Activated naive CD4-positive, alpha-beta T cell treated with anti-CD3 and anti-CD28 coated beads, Interleukin-2, amount 50 U/mL, for 24 hours (primary cell): ENCODE measurements around the gene STXBP5L.
"Not testable (repeated sequence)": the region's sequence is repeated elsewhere in the genome, so short reads cannot be mapped to it uniquely, and the experiment has no call there.

Experiments used
- H3K27ac Mint-ChIP-seq: one replicate; pipeline ENCODE4 v1.8.0; 2021; ENCODE audit warnings: mild to moderate bottlenecking, mixed read lengths
- H3K27me3 Mint-ChIP-seq: one replicate; pipeline ENCODE4 v1.8.0; 2021; ENCODE audit warnings: mixed read lengths
- H3K36me3 Mint-ChIP-seq: one replicate; pipeline ENCODE4 v1.8.0; 2021; ENCODE audit warnings: mixed read lengths
- H3K4me1 Mint-ChIP-seq: one replicate; pipeline ENCODE4 v1.8.0; 2021; ENCODE audit warnings: mixed read lengths
- H3K4me3 Mint-ChIP-seq: one replicate; pipeline ENCODE4 v1.8.0; 2021; ENCODE audit warnings: mild to moderate bottlenecking, mixed read lengths
- H3K9me3 Mint-ChIP-seq: one replicate; pipeline ENCODE4 v1.8.0; 2021; ENCODE audit warnings: mixed read lengths

The STXBP5L gene

GRCh38 chr3:120956143-120956542 lies 48.1 kb downstream of the STXBP5L start:
- Mint-ChIP-seq H3K9me3 (peaks cover 11% of the 10 kb centered on the region), H3K4me1 (no peaks in the 10 kb centered on the region), H3K36me3 (peaks cover 1% of the 10 kb centered on the region), H3K27me3 (peaks cover 3% of the 10 kb centered on the region), H3K4me3 (no peak overlapping the region), H3K27ac (no peak overlapping the region)

GRCh38 chr3:120982608-120983320 lies 74.8 kb downstream of the STXBP5L start:
- Mint-ChIP-seq H3K9me3 (peaks cover 10% of the 10 kb centered on the region), H3K27me3 (peaks cover 2% of the 10 kb centered on the region), H3K4me3 (no peak overlapping the region), H3K4me1 (no peaks in the 10 kb centered on the region), H3K27ac (no peak overlapping the region), H3K36me3 (no peaks in the 10 kb centered on the region)

GRCh38 chr3:120983321-120983665 lies 75.3 kb downstream of the STXBP5L start:
- H3K27ac Mint-ChIP-seq, result no peak overlapping the region
- peaks cover 2% of the 10 kb centered on the region for H3K27me3 Mint-ChIP-seq
- H3K9me3 Mint-ChIP-seq, result peaks cover 10% of the 10 kb centered on the region
- no peaks in the 10 kb centered on the region for H3K36me3 Mint-ChIP-seq
- H3K4me1 Mint-ChIP-seq, result no peaks in the 10 kb centered on the region
- no peak overlapping the region for H3K4me3 Mint-ChIP-seq

DNA sequence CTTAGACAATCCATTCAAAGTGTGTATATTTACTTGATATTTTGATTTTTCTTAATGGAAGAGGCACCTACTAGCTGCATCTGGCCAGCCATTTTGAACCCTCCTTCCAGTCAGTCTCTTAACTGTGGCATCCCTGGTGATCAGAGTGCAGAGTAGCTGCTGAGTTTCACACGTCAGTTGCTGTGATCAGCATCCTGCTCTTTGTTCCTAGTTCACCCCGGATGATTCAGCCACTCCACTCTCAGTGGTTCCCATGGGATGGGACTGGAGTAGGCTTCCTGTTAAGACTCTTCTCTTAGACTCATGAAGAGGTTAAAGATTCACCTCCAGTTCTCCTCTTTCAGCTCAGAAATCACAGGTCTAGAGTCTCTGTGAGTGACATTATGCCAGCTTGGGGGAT lies 75.8 kb downstream of the STXBP5L start:
- Mint-ChIP-seq H3K27me3 (peaks cover 2% of the 10 kb centered on the region), H3K27ac (no peak overlapping the region), H3K4me1 (no peaks in the 10 kb centered on the region)

DNA sequence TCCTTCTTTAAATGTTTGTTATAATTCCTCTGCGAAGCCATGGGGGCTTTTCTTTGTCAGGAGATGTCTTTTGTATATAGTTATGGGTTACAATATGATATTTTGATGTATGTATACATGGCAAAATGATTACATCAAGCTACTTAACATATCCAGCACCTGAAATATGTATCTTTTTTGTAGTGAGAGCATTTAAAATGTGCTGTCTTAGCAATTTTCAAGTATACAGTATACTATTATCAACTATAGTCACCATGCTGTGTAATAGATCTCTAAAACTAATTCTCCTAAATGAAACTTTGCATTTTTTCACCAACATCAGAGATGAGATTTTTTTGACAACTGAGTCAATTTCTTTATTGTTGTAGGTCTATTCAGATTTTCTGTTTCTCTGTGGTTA lies 77.2 kb downstream of the STXBP5L start:
- Mint-ChIP-seq H3K4me1 (no peaks in the 10 kb centered on the region), H3K27ac (no peak overlapping the region), H3K27me3 (peaks cover 2% of the 10 kb centered on the region), H3K9me3 (peaks cover 19% of the 10 kb centered on the region), H3K36me3 (no peaks in the 10 kb centered on the region), H3K4me3 (no peak overlapping the region)

More for the DNA sequence above, 75.8 kb downstream of the STXBP5L start:
- H3K36me3 Mint-ChIP-seq, result no peaks in the 10 kb centered on the region
- peaks cover 10% of the 10 kb centered on the region for H3K9me3 Mint-ChIP-seq
- H3K4me3 Mint-ChIP-seq, result no peak overlapping the region

DNA sequence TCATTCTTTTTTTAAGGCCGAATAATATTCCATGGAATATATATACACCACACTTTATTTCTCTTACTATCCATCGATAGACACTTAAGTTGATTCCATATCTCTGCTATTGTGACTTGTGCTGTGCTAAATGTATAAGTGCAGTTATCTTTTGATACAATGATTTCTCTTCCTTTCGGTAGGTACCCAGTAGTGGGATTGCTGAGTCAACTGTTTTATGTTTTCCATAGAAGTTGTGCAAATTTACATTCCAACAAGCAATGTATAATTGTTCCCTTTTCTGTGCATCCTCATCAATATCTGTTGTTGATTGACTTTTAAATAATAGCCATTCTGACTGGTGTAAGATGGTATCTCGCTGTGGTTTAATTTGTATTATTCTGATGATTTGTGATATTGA lies 81.0 kb downstream of the STXBP5L start:
- no peak overlapping the region for H3K4me3 Mint-ChIP-seq
- H3K9me3 Mint-ChIP-seq, result peaks cover 23% of the 10 kb centered on the region
- no peaks in the 10 kb centered on the region for H3K4me1 Mint-ChIP-seq
- H3K27ac Mint-ChIP-seq, result no peak overlapping the region
- H3K36me3 Mint-ChIP-seq, result no peaks in the 10 kb centered on the region
- peaks cover 2% of the 10 kb centered on the region for H3K27me3 Mint-ChIP-seq

DNA sequence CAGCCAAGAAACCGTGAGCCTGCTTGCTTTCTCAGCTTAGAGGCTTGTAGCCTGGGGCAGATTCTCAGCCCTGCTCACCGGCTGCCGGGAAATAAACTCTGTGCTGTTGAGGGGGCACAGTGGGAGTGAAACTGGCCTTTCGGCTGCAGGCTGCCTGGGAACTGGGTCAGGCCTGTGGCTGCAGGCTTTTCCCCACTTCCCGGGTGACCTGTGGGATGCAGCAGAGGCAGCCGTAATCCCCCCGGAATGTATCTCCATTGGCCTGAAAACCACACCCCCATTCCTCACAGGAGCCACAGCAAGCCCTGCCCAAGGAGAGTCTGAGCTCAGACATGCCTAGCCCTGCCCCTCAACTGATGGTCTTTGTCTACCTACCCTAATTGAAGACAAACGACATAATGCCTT lies 110.9 kb downstream of the STXBP5L start:
- Mint-ChIP-seq H3K36me3 (no peaks in the 10 kb centered on the region), H3K9me3 (peaks cover 18% of the 10 kb centered on the region), H3K4me1 (no peaks in the 10 kb centered on the region), H3K27me3 (peaks cover 2% of the 10 kb centered on the region), H3K27ac (no peak overlapping the region), H3K4me3 (no peak overlapping the region)

GRCh38 chr3:121063628-121064027 lies 155.6 kb downstream of the STXBP5L start:
- Mint-ChIP-seq H3K9me3 (peaks cover 13% of the 10 kb centered on the region), H3K4me1 (no peaks in the 10 kb centered on the region), H3K36me3 (no peaks in the 10 kb centered on the region), H3K27ac (no peak overlapping the region), H3K27me3 (no peaks in the 10 kb centered on the region), H3K4me3 (no peak overlapping the region)

- H3K4me3 Mint-ChIP-seq, result no peak overlapping the region
- no peaks in the 10 kb centered on the region for H3K4me1 Mint-ChIP-seq
- no peaks in the 10 kb centered on the region for H3K27me3 Mint-ChIP-seq
- H3K36me3 Mint-ChIP-seq, result no peaks in the 10 kb centered on the region
- H3K9me3 Mint-ChIP-seq, result peaks cover 13% of the 10 kb centered on the region
- H3K27ac Mint-ChIP-seq, result no peak overlapping the region
Observed at GRCh38 chr3:121064121-121064520, 156.1 kb downstream of the STXBP5L start.

DNA sequence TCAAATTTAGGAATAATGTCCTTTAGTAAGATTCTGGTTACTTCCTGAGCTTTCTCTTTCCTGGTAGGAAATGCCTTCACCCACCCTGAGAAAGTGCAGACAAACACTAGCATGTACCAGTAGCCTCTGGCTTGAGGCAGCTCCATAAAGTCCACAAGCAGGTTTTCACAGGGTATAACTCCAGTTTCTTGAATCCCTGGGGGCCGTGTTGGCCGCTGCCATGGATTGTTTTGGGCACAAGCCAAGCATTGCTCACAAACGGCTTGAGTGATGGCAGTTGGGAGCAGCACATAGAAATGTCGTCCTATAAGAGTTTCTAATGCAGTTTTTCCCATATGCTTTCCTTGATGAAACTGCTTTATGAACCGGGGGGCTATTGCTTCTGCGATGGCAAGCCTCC lies 164.1 kb downstream of the STXBP5L start:
- no peaks in the 10 kb centered on the region for H3K36me3 Mint-ChIP-seq
- H3K27me3 Mint-ChIP-seq, result peaks cover 1% of the 10 kb centered on the region
- H3K27ac Mint-ChIP-seq, result no peak overlapping the region
- no peak overlapping the region for H3K4me3 Mint-ChIP-seq
- no peaks in the 10 kb centered on the region for H3K9me3 Mint-ChIP-seq
- no peaks in the 10 kb centered on the region for H3K4me1 Mint-ChIP-seq

DNA sequence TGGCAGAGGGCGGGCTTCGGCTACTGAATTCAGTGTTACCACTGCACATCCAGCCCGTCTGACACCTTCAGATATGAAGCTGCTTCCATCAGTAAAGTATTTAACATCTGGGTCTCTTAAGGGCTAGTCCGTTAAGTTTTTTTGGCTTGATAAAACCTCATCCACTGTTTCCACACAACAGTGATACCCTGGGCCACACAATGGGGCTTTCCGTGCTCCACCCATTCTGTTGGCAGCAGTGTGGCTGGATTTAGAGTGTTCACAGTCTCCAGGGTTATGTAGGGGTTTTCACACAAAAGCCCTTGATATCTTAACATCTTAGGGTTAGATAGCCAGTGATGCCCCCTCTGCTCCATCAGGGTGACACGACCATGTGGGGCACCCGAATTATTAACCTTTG lies 165.0 kb downstream of the STXBP5L start:
- Mint-ChIP-seq H3K27me3 (peaks cover 1% of the 10 kb centered on the region), H3K9me3 (no peaks in the 10 kb centered on the region), H3K4me1 (no peaks in the 10 kb centered on the region), H3K27ac (no peak overlapping the region), H3K36me3 (no peaks in the 10 kb centered on the region), H3K4me3 (no peak overlapping the region)

DNA sequence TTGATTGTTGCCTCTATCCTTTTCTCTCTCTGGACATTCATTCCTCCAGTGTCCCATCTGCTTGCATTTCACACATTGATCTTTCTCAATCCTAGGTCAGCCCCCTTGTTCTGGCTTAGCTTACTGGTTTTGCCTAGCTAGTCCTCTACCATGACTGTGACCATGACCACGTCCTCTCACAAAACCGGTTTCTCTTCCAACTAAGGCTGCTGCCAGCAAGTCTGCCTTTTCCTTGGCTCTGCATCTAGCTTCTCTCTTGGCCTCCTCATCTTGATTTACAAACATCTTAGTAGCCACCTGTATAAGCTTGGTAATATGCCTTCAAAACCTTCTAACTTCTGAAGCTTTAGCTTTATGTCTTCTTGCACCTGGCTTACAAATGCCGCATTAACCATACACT lies 167.2 kb downstream of the STXBP5L start:
- H3K4me3 Mint-ChIP-seq, result no peak overlapping the region
- no peaks in the 10 kb centered on the region for H3K36me3 Mint-ChIP-seq
- no peaks in the 10 kb centered on the region for H3K4me1 Mint-ChIP-seq
- no peak overlapping the region for H3K27ac Mint-ChIP-seq
- H3K27me3 Mint-ChIP-seq, result peaks cover 1% of the 10 kb centered on the region
- H3K9me3 Mint-ChIP-seq, result no peaks in the 10 kb centered on the region

GRCh38 chr3:121078378-121079101 lies 170.5 kb downstream of the STXBP5L start:
- H3K36me3 Mint-ChIP-seq, H3K27ac Mint-ChIP-seq, H3K4me1 Mint-ChIP-seq, H3K9me3 Mint-ChIP-seq, H3K27me3 Mint-ChIP-seq, H3K4me3 Mint-ChIP-seq: not testable (repeated sequence)

- Mint-ChIP-seq H3K4me1 (no peaks in the 10 kb centered on the region), H3K27ac (no peak overlapping the region), H3K9me3 (peaks cover 16% of the 10 kb centered on the region), H3K4me3 (no peak overlapping the region), H3K36me3 (no peaks in the 10 kb centered on the region), H3K27me3 (peaks cover 3% of the 10 kb centered on the region)
Observed at GRCh38 chr3:121096953-121097352, 188.9 kb downstream of the STXBP5L start.

DNA sequence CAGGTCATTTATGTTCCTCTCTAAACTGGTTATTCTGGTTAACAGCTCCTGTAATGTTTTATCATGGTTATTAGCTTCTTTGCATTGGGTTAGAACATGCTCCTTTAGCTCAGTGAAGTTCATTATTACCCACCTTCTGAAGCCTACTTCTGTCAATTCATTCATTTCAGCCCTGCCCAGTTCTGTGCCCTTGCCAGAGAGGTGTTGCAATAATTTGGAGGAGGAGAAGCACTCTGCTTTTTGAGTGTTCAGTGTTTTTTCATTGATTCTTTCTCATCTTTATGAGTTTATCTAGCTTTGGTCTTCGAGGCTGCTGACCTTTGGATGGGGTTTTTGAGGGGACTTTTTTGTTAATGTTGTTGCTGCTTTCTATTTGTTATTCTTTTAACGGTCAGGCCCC lies 203.1 kb downstream of the STXBP5L start:
- H3K9me3 Mint-ChIP-seq, result peaks cover 11% of the 10 kb centered on the region

DNA sequence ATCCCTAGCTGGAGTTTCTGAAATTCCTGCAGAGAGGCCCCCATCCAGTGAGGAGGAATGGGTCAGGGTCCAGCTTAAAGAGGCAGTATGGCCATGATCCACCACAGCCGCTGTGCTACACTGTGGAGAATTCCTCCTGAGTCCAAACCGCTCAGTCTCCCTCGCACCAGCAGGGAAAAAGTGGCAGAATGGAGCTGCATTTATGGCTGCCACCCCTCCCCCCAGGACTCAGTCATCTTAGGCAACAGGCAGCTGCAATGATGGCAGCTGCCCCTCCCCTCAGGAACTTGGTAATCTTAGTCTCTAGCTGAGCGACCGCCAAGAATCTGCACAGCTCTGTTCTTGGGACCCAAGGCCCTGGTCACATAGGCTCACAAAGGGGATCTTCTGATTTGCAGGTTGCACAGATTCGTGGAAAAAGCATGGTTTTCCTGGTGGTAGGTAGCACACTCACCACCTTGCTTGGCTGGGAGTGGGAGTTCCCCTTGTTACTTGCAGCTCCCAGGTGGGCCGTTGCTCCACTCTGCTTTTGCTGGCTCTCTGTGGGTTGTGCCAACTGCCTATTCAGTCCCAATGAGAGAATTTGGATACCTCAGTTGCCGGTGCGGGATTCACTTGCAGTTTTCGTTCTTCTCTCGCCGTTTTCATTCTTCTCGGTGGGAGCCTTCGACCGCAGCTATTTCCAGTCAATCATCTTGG lies 204.1 kb downstream of the STXBP5L start:
- no peaks in the 10 kb centered on the region for H3K4me1 Mint-ChIP-seq
- no peak overlapping the region for H3K27ac Mint-ChIP-seq
- H3K36me3 Mint-ChIP-seq, result no peaks in the 10 kb centered on the region
- H3K9me3 Mint-ChIP-seq, result peaks cover 11% of the 10 kb centered on the region
- no peaks in the 10 kb centered on the region for H3K27me3 Mint-ChIP-seq
- no peak overlapping the region for H3K4me3 Mint-ChIP-seq

More for the DNA sequence above, 203.1 kb downstream of the STXBP5L start:
- not testable (repeated sequence) for H3K4me1 Mint-ChIP-seq, H3K27ac Mint-ChIP-seq, H3K27me3 Mint-ChIP-seq, H3K4me3 Mint-ChIP-seq, H3K36me3 Mint-ChIP-seq
